Common myeloid progenitor, CD34-positive (primary cell): Measurements from ENCODE around the gene ZNF486.
"Not testable (repeated sequence)": the region's sequence is repeated elsewhere in the genome, so short reads cannot be mapped to it uniquely, and the experiment has no call there.

Source experiments
- CTCF ChIA-PET: fragments of 350-600 bp; sonication (Branson Sonifier 250); formaldehyde crosslinking; loops from one replicate; lab custom pipeline; 2021; ENCODE audit warnings: antibody characterized with exemption; lab: Charles Lee
- POLR2A ChIA-PET: fragments of 350-600 bp; sonication (Branson Sonifier 250); formaldehyde crosslinking; loops from one replicate; lab custom pipeline; 2021; ENCODE audit warnings: antibody characterized with exemption; lab: Charles Lee
- DNase-seq, 3 donors: peaks; one replicate each; pipeline versions ENCODE4 v3.0.0 to v3.0.0-alpha.2; 2013
- H3K27ac ChIP-seq, 2 experiments: 1 replicate in 1 of 2; 2 replicates in 1 of 2; pipeline ENCODE4 v1.7.0; 2013; ENCODE audit warnings: inconsistent platforms in 2 of 2, low read length in 2 of 2, mild to moderate bottlenecking in 2 of 2, low read depth in 1 of 2, moderate library complexity in 1 of 2; ENCODE audit not compliant: severe bottlenecking in 2 of 2, insufficient read depth in 1 of 2, poor library complexity in 1 of 2
- H3K27me3 ChIP-seq, 5 experiments: replicated peaks in 2 of 5; 1 replicate in 3 of 5; 2 replicates in 2 of 5; pipeline versions ENCODE4 v1.6.1 to v1.7.0; 2013; ENCODE audit warnings: low read length in 4 of 5, mild to moderate bottlenecking in 2 of 5, moderate library complexity in 2 of 5, inconsistent platforms in 1 of 5; ENCODE audit not compliant: insufficient read depth in 5 of 5, control insufficient read depth in 4 of 5
- H3K36me3 ChIP-seq, 4 experiments: 1 replicate in 2 of 4; 2 replicates in 2 of 4; pipeline versions ENCODE4 v1.6.1 to v1.7.0; 2013; ENCODE audit warnings: low read length in 3 of 4, control low read depth in 1 of 4, mild to moderate bottlenecking in 1 of 4; ENCODE audit not compliant: control insufficient read depth in 4 of 4, insufficient read depth in 4 of 4
- H3K4me1 ChIP-seq, 4 experiments: 1 replicate in 3 of 4; 2 replicates in 1 of 4; pipeline versions ENCODE4 v1.6.1 to v1.7.1; 2013; ENCODE audit warnings: low read length in 3 of 4, mild to moderate bottlenecking in 3 of 4, control low read depth in 1 of 4, inconsistent platforms in 1 of 4, moderate library complexity in 1 of 4; ENCODE audit not compliant: control insufficient read depth in 4 of 4, insufficient read depth in 4 of 4; ENCODE audit errors: control extremely low read depth in 1 of 4
- H3K4me3 ChIP-seq, 7 experiments: 1 replicate in 4 of 7; 2 replicates in 3 of 7; pipeline versions ENCODE4 v1.5.1 to v1.7.0; 2013; ENCODE audit warnings: mild to moderate bottlenecking in 7 of 7, low read length in 6 of 7, moderate library complexity in 6 of 7, inconsistent platforms in 2 of 7, low read depth in 2 of 7, control low read depth in 1 of 7; ENCODE audit not compliant: insufficient read depth in 4 of 7, control insufficient read depth in 1 of 7; ENCODE audit errors: extremely low read depth in 1 of 7
- H3K9me3 ChIP-seq, 5 experiments: 1 replicate in 4 of 5; 2 replicates in 1 of 5; pipeline versions ENCODE4 v1.6.1 to v1.7.1; 2013; ENCODE audit warnings: low read length in 4 of 5, mild to moderate bottlenecking in 2 of 5, inconsistent platforms in 1 of 5, low read depth in 1 of 5, moderate library complexity in 1 of 5; ENCODE audit not compliant: control insufficient read depth in 4 of 5, insufficient read depth in 2 of 5; ENCODE audit errors: control extremely low read depth in 1 of 5
- WGBS: methylation state at CpG from one replicate; pipeline ENCODE4 v1.1.5; 2013; ENCODE audit not compliant: insufficient coverage; 5-methylcytosine and 5-hydroxymethylcytosine counted together

Gene ZNF486

GRCh38 chr19:20245309-20245708 is 78.3 kb downstream of the ZNF486 start:
- Histone ChIP-seq H3K36me3 (no peaks in the 10 kb centered on the region), H3K27me3 (no peaks in the 10 kb centered on the region), H3K27ac (no peak overlapping the region), H3K9me3 (no peaks in the 10 kb centered on the region), H3K4me3 (no peak overlapping the region), H3K4me1 (no peaks in the 10 kb centered on the region)
- ChIA-PET CTCF (no interaction called here), POLR2A (no interaction called here)
- no peak for DNase-seq

- ChIA-PET CTCF (interaction anchor here (0.5 to 1.1 kb wide), 4 partner anchors 9 to 1210 kb away, joined by 3 to 5 read pairs (median 4); no protein-coding TSS in a partner anchor), POLR2A (no interaction called here)
- no peaks in the 10 kb centered on the region for H3K4me1 ChIP-seq
- peak; percentile 40 to 70 (median 57) for DNase-seq
- no peak overlapping the region for H3K27ac ChIP-seq
- 71% methylated on average over 8 of the region's 10 CpGs for WGBS
- no peak overlapping the region for H3K4me3 ChIP-seq
- no peaks in the 10 kb centered on the region for H3K36me3 ChIP-seq
- H3K9me3 ChIP-seq, result no peaks in the 10 kb centered on the region
- H3K27me3 ChIP-seq, result no peaks in the 10 kb centered on the region
Measured at GRCh38 chr19:20247016-20247683, 80.1 kb downstream of the ZNF486 start.

DNA sequence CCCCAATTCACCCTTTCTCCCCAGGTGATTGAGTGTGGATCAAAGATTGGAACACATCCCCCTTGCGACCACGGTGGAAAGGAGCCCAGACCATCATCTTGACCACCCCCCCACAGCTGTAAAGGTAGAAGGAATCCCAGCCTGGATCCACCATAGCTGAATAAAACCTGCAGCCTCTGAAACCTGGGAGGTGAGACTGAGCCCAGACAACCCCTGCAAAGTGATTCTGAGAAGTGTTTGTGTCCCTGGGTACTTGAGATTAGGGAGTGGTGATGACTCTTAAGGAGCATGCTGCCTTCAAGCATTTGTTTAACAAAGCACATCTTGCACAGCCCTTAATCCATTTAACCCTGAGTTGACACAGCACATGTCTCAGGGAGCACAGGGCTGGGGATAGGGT is 81.2 kb downstream of the ZNF486 start:
- DNase-seq, H3K4me3 ChIP-seq, H3K4me1 ChIP-seq, H3K27me3 ChIP-seq, POLR2A ChIA-PET, H3K9me3 ChIP-seq, H3K36me3 ChIP-seq, H3K27ac ChIP-seq: not testable (repeated sequence)
- CTCF ChIA-PET, result interaction anchor here (1.0 to 1.1 kb wide), 2 partner anchors 10 to 954 kb away, joined by 3 to 5 read pairs; no protein-coding TSS in a partner anchor
- WGBS, result no CpG with 5 or more reads among the region's 2 CpGs
